ENCODE data around the gene PTPRA.
"Not testable (repeated sequence)": the region's sequence is repeated elsewhere in the genome, so short reads cannot be mapped to it uniquely, and the experiment has no call there.

Gene PTPRA

GRCh38 chr20:2873010-2873746 is at the start of gene PTPRA:
Gene PTPRA (plus strand): TSS chr20:2873481. CDS start chr20:2964278, 90,797 bp downstream.
- no peak for TF ChIP-seq ZNF274 (IDR thresholded peaks at IDR 0.05; ENCODE audit: low read depth, low read length)
- peak within 1 kb of the TSS; percentile 90 for H3K4me3 ChIP-seq (ENCODE audit: low read length)

- H3K4me3 ChIP-seq (ENCODE audit: low read length), result no peak overlapping the region
- no peak for TF ChIP-seq ZNF274 (IDR thresholded peaks at IDR 0.05; ENCODE audit: low read depth, low read length)
Observed at GRCh38 chr20:2825761-2826160, 47.5 kb upstream of the PTPRA start.

GRCh38 chr20:2826655-2827054 is 46.6 kb upstream of the PTPRA start:
- H3K4me3 ChIP-seq (ENCODE audit: low read length), result no peak overlapping the region
- no peak for TF ChIP-seq ZNF274 (IDR thresholded peaks at IDR 0.05; ENCODE audit: low read depth, low read length)

- TF ChIP-seq ZNF274 (IDR thresholded peaks at IDR 0.05; ENCODE audit: low read depth, low read length), result no peak
- no peak overlapping the region for H3K4me3 ChIP-seq (ENCODE audit: low read length)
Observed at GRCh38 chr20:2829376-2829775, 43.9 kb upstream of the PTPRA start.

- H3K4me3 ChIP-seq (ENCODE audit: low read length), result not testable (repeated sequence)
Observed at GRCh38 chr20:2831206-2831605, 42.1 kb upstream of the PTPRA start.

GRCh38 chr20:2833761-2834160 is 39.5 kb upstream of the PTPRA start:
- TF ChIP-seq ZNF274 (IDR thresholded peaks at IDR 0.05; ENCODE audit: low read depth, low read length), result no peak
- H3K4me3 ChIP-seq (ENCODE audit: low read length), result no peak overlapping the region

- no peak for TF ChIP-seq ZNF274 (IDR thresholded peaks at IDR 0.05; ENCODE audit: low read depth, low read length)
- no peak overlapping the region for H3K4me3 ChIP-seq (ENCODE audit: low read length)
Observed at GRCh38 chr20:2834401-2835110, 38.7 kb upstream of the PTPRA start.

- TF ChIP-seq ZNF274 (IDR thresholded peaks at IDR 0.05; ENCODE audit: low read depth, low read length), result no peak
- no peak overlapping the region for H3K4me3 ChIP-seq (ENCODE audit: low read length)
Observed at GRCh38 chr20:2835331-2835796, 37.9 kb upstream of the PTPRA start.

GRCh38 chr20:2836035-2836434 is 37.2 kb upstream of the PTPRA start:
- TF ChIP-seq ZNF274 (IDR thresholded peaks at IDR 0.05; ENCODE audit: low read depth, low read length), result no peak

GRCh38 chr20:2837221-2837960 is 35.9 kb upstream of the PTPRA start:
- H3K4me3 ChIP-seq (ENCODE audit: low read length), result no peak overlapping the region
- TF ChIP-seq ZNF274 (IDR thresholded peaks at IDR 0.05; ENCODE audit: low read depth, low read length), result no peak

More at GRCh38 chr20:2836035-2836434, 37.2 kb upstream of the PTPRA start:
- H3K4me3 ChIP-seq (ENCODE audit: low read length), result no peak overlapping the region

- H3K4me3 ChIP-seq (ENCODE audit: low read length), result no peak overlapping the region
- TF ChIP-seq ZNF274 (IDR thresholded peaks at IDR 0.05; ENCODE audit: low read depth, low read length), result no peak
Observed at GRCh38 chr20:2838170-2838797, 35.0 kb upstream of the PTPRA start.

- no peak for TF ChIP-seq ZNF274 (IDR thresholded peaks at IDR 0.05; ENCODE audit: low read depth, low read length)
- no peak overlapping the region for H3K4me3 ChIP-seq (ENCODE audit: low read length)
Observed at GRCh38 chr20:2838847-2839671, 34.2 kb upstream of the PTPRA start.

- peak overlapping the region; percentile 91; the same call in 1 of the 2 replicates for H3K4me3 ChIP-seq (ENCODE audit: low read length)
- TF ChIP-seq ZNF274 (IDR thresholded peaks at IDR 0.05; ENCODE audit: low read depth, low read length), result no peak
Observed at GRCh38 chr20:2839732-2840137, 33.5 kb upstream of the PTPRA start.

All from GM08714 (cell line).